Articular chondrocyte of knee joint (primary cell): ENCODE data around the gene GLS. TPM values are rescaled to one million over a fixed set of nuclear protein-coding genes. Genes with fewer than 3 reads are reported as not detected.

ENCODE experiments used
- total RNA-seq: library from RNA; depleted of rRNA; stranded (reverse); fragments of >200 nt; gene quantifications from 2 replicates; pipeline ENCODE4 v1.2.3, GENCODE V29; 2012

GLS gene
- 513 and 659 TPM in 2 replicates for total RNA-seq

GRCh38 chr2:190880378-190881083 lies at the start of gene GLS:
GLS (plus strand) TSS chr2:190880821; CDS start chr2:190881085, 264 bp downstream.

GRCh38 chr2:191013932-191014652 lies 133.5 kb downstream of the GLS start, which contains the start of gene STAT1:
STAT1 (minus strand) TSS chr2:191014171; CDS start chr2:191010003, 4,168 bp downstream.

Other genes starting within 250 kb of the GLS start
- gene NAB1, start 231.7 kb upstream of the GLS start, total RNA-seq = 50.0 and 60.5 TPM in 2 replicates
- gene STAT1, start 133.3 kb downstream of the GLS start, total RNA-seq = 516 and 558 TPM in 2 replicates